IMR-90 (cell line): ENCODE data around the gene PRR20E. TPM values are rescaled to one million over a fixed set of nuclear protein-coding genes. Genes with fewer than 3 reads are reported as not detected.

Experiments
- ATAC-seq: fragments of 200-7000 bp; cut with Tn5 transposase; 2 replicates; pipeline ENCODE4 v1.9.1; 2020; ENCODE audit warnings: low read depth, mild to moderate bottlenecking, moderate library complexity
- BruUV-seq: library from RNA; stranded (reverse); fragments of 400-500 nt; replicated peaks from 2 replicates; lab custom pipeline; 2021; lab: Mats Ljungman, UMichigan
- CTCF ChIA-PET: fragments of 300-600 bp; formaldehyde crosslinking; extraction: SDS; loops from one replicate; lab custom pipeline; 2021; ENCODE audit warnings: antibody characterized with exemption; lab: Yijun Ruan, JAX
- POLR2A ChIA-PET: fragments of 300-600 bp; sonication (Branson Sonifier 250); formaldehyde crosslinking; loops from one replicate; lab custom pipeline; 2022; ENCODE audit warnings: antibody characterized with exemption; ENCODE audit not compliant: unreplicated experiment; lab: Charles Lee
- DNase-seq: peaks from one replicate; pipeline ENCODE4 v3.0.0; 2013
- H2AFZ ChIP-seq: replicated peaks from 2 replicates; pipeline ENCODE3; 2013; ENCODE audit warnings: low read length, mild to moderate bottlenecking; ENCODE audit not compliant: poor library complexity
- H2AK5ac ChIP-seq: 2 replicates; pipeline ENCODE4 v1.6.1; 2013; ENCODE audit warnings: low read depth, low read length, inconsistent platforms
- H2AK9ac ChIP-seq: replicated peaks from 2 replicates; pipeline ENCODE3; 2013; ENCODE audit warnings: mild to moderate bottlenecking, low read depth, low read length, moderate library complexity; ENCODE audit not compliant: poor library complexity
- H2BK120ac ChIP-seq: 2 replicates; pipeline ENCODE4 v1.6.1; 2013; ENCODE audit warnings: low read depth, low read length, inconsistent platforms
- H2BK15ac ChIP-seq: 3 replicates; pipeline ENCODE4 v1.6.1; 2013; ENCODE audit warnings: low read depth, low read length, inconsistent platforms
- H2BK20ac ChIP-seq: 2 replicates; pipeline ENCODE4 v1.6.1; 2013; ENCODE audit warnings: low read depth, mild to moderate bottlenecking, inconsistent platforms, low read length, moderate library complexity
- H2BK5ac ChIP-seq: 2 replicates; pipeline ENCODE4 v1.6.1; 2013; ENCODE audit warnings: mild to moderate bottlenecking, low read depth, low read length, inconsistent platforms; ENCODE audit not compliant: poor library complexity, severe bottlenecking
- H3K14ac ChIP-seq: replicated peaks from 2 replicates; pipeline ENCODE4 v1.6.1; 2013; ENCODE audit warnings: low read depth, low read length, inconsistent platforms
- H3K18ac ChIP-seq: 2 replicates; pipeline ENCODE4 v1.6.1; 2013; ENCODE audit warnings: low read depth, low read length, control low read depth
- H3K23ac ChIP-seq: 2 replicates; pipeline ENCODE4 v1.6.1; 2013; ENCODE audit warnings: low read depth, low read length, inconsistent platforms
- H3K27ac ChIP-seq: 2 replicates; pipeline ENCODE4 v1.5.1; 2013; ENCODE audit warnings: mild to moderate bottlenecking, control low read depth, low read length; ENCODE audit not compliant: insufficient read depth
- H3K27me3 ChIP-seq: 2 replicates; pipeline ENCODE4 v1.6.1; 2013; ENCODE audit warnings: low read length; ENCODE audit not compliant: control insufficient read depth, insufficient read depth
- H3K36me3 ChIP-seq: 2 replicates; pipeline ENCODE4 v1.6.1; 2013; ENCODE audit warnings: low read length, mixed read lengths; ENCODE audit not compliant: control insufficient read depth, insufficient read depth
- H3K4ac ChIP-seq: 2 replicates; pipeline ENCODE4 v1.6.1; 2013; ENCODE audit warnings: low read depth, low read length, inconsistent platforms
- H3K4me1 ChIP-seq: 2 replicates; pipeline ENCODE4 v1.6.1; 2013; ENCODE audit warnings: low read length, mixed read lengths; ENCODE audit not compliant: control insufficient read depth, insufficient read depth
- H3K4me2 ChIP-seq: 2 replicates; pipeline ENCODE4 v1.6.1; 2013; ENCODE audit warnings: low read depth, mild to moderate bottlenecking, control low read depth, low read length, moderate library complexity
- H3K4me3 ChIP-seq: 2 replicates; pipeline ENCODE4 v1.5.1; 2013; ENCODE audit warnings: low read depth, mild to moderate bottlenecking, control low read depth, low read length, moderate library complexity; ENCODE audit not compliant: insufficient read depth
- H3K56ac ChIP-seq: 2 replicates; pipeline ENCODE4 v1.6.1; 2013; ENCODE audit warnings: low read length, inconsistent platforms; ENCODE audit not compliant: insufficient read depth; ENCODE audit errors: extremely low read depth
- H3K79me1 ChIP-seq, 2 experiments: 2 replicates each; pipeline ENCODE4 v1.6.1; 2013; ENCODE audit warnings: low read length in 2 of 2, inconsistent platforms in 1 of 2, low read depth in 1 of 2
- H3K9ac ChIP-seq: 2 replicates; pipeline ENCODE4 v1.6.1; 2013; ENCODE audit warnings: low read depth, low read length, control low read depth
- H3K9me1 ChIP-seq: 2 replicates; pipeline ENCODE4 v1.6.1; 2013; ENCODE audit warnings: low read length, inconsistent platforms; ENCODE audit not compliant: insufficient read depth
- H3K9me3 ChIP-seq: 2 replicates; pipeline ENCODE4 v1.6.1; 2013; ENCODE audit warnings: low read length; ENCODE audit not compliant: control insufficient read depth, insufficient read depth
- H4K20me1 ChIP-seq: 2 replicates; pipeline ENCODE4 v1.6.1; 2013; ENCODE audit warnings: low read length, inconsistent platforms; ENCODE audit not compliant: insufficient read depth
- H4K5ac ChIP-seq: 2 replicates; pipeline ENCODE4 v1.6.1; 2013; ENCODE audit warnings: mild to moderate bottlenecking, low read depth, low read length, control low read depth
- H4K8ac ChIP-seq, 2 experiments: 2 replicates each; pipeline ENCODE4 v1.6.1; 2013; ENCODE audit warnings: low read depth in 2 of 2, low read length in 2 of 2, control low read depth in 1 of 2, inconsistent platforms in 1 of 2
- H4K91ac ChIP-seq: 2 replicates; pipeline ENCODE4 v1.6.1; 2013; ENCODE audit warnings: low read depth, low read length, inconsistent platforms; ENCODE audit not compliant: insufficient read depth
- CEBPB ChIP-seq: IDR thresholded peaks from 2 replicates; pipeline ENCODE4 v1.6.1; 2012; ENCODE audit warnings: low read depth, low read length, improper control_type of control experiment
- MAZ ChIP-seq: IDR thresholded peaks from 2 replicates; pipeline ENCODE4 v1.6.1; 2012; ENCODE audit warnings: low read depth, mild to moderate bottlenecking, low read length, improper control_type of control experiment, moderate library complexity, borderline replicate concordance
- MXI1 ChIP-seq: IDR thresholded peaks from 2 replicates; pipeline ENCODE4 v1.6.1; 2012; ENCODE audit warnings: low read depth, mild to moderate bottlenecking, low read length, moderate library complexity, borderline replicate concordance
- NFE2L2 ChIP-seq: fragments of 150-350 bp; IDR thresholded peaks from 2 replicates; pipeline ENCODE4 v1.6.1; 2016; ENCODE audit warnings: low read depth, mild to moderate bottlenecking, low read length
- POLR2A ChIP-seq: IDR thresholded peaks from 2 replicates; pipeline ENCODE4 v1.6.1; 2012; ENCODE audit warnings: mild to moderate bottlenecking, low read depth, low read length
- RCOR1 ChIP-seq: IDR thresholded peaks from 2 replicates; pipeline ENCODE4 v1.6.1; 2012; ENCODE audit warnings: mild to moderate bottlenecking, low read length, improper control_type of control experiment; ENCODE audit not compliant: insufficient replicate concordance
- RFX5 ChIP-seq: IDR thresholded peaks from 2 replicates; pipeline ENCODE4 v1.8.0; 2012; ENCODE audit warnings: low read depth, mild to moderate bottlenecking, low read length, moderate library complexity
- SMC3 ChIP-seq: fragments of 150-350 bp; IDR thresholded peaks from 2 replicates; pipeline ENCODE4 v1.6.1; 2016; ENCODE audit warnings: low read depth, mild to moderate bottlenecking, antibody characterized with exemption, low read length, moderate library complexity
- USF2 ChIP-seq: fragments of 150-350 bp; IDR thresholded peaks from 2 replicates; pipeline ENCODE4 v1.6.1; 2017; ENCODE audit warnings: mild to moderate bottlenecking, antibody characterized with exemption, low read length, low read depth
- WGBS, 2 experiments: methylation state at CpG; one replicate each; pipeline versions ENCODE4 v1.1.5 to v1.1.7; 2013; ENCODE audit warnings: missing lambda C conversion rate in 2 of 2; ENCODE audit not compliant: insufficient read length in 1 of 2; ENCODE audit errors: extremely low coverage in 2 of 2; 5-methylcytosine and 5-hydroxymethylcytosine counted together
- dilution Hi-C: fragments of 300-500 bp; cut with HindIII; formaldehyde crosslinking; loops from one replicate; pipeline ENCODE4 v1.14.3; 2018; ENCODE audit warnings: low sequenced_read_pairs; ENCODE audit not compliant: unreplicated experiment
- in situ Hi-C: fragments of 300-500 bp; cut with MboI; formaldehyde crosslinking; loops from 3 replicates; pipeline ENCODE4 v1.14.3; 2019; ENCODE audit warnings: low sequenced_read_pairs, inconsistent platforms, mixed read lengths
- intact Hi-C: fragments of 100-400 bp; cut with micrococcal nuclease; formaldehyde crosslinking; loops from 2 replicates; pipeline ENCODE4 v1.10.0; 2022
- polyA plus RNA-seq, 3 experiments: library from polyadenylated mRNA; depleted of rRNA; stranded (reverse); fragments of >200 nt; gene quantifications; 2 replicates each; pipeline ENCODE4 v1.2.3, GENCODE V29; 2012; ENCODE audit warnings: low replicate concordance in 1 of 3
- total RNA-seq: library from RNA; depleted of rRNA; stranded (reverse); fragments of >200 nt; gene quantifications from 2 replicates; pipeline ENCODE4 v1.2.3, GENCODE V29; 2012
- TF ChIP-seq, protein P1 (sequence below): fragments of 150-350 bp; IDR thresholded peaks from 2 replicates; pipeline ENCODE4 v1.6.1; 2016; ENCODE audit warnings: low read depth, mild to moderate bottlenecking, low read length, moderate library complexity, borderline replicate concordance

The PRR20E gene
- total and polyA plus RNA-seq, 2 of the 4 experiments (the other 2 are of a cell fraction): not detected

DNA sequence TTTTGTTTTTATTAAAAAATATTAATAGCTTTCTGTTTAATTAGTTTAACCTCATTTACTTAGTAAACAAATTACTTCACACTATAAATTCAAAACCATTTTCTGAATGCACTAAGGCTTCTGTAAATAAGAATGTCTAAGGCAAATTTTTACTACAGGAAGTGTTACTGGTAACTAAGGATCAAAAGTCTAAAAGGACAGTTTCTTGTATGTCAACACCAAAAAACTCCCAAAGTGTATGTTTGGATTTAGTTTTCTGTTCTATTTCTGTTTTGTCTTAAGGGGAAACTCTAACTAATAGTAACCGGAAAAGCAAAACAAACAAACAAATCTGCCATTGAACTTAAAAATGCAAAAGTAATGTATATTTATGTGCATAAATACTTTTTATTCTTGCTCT lies 24.7 kb downstream of the PRR20E start:
- no peaks in the 10 kb centered on the region for H3K4me1 ChIP-seq
- no peaks in the 10 kb centered on the region for H3K36me3 ChIP-seq
- H4K5ac ChIP-seq: no peak overlapping the region
- no peak overlapping the region for H3K27ac ChIP-seq
- H3K14ac ChIP-seq: no peak overlapping the region
- H2AFZ ChIP-seq: no peak overlapping the region
- no peaks in the 10 kb centered on the region for H3K27me3 ChIP-seq
- H3K9ac ChIP-seq: no peak overlapping the region
- no peak overlapping the region for H3K4me3 ChIP-seq
- H3K4ac ChIP-seq: no peak overlapping the region
- H3K9me1 ChIP-seq: no peaks in the 10 kb centered on the region
- dilution Hi-C loops: no loop called here
- CTCF ChIA-PET: no interaction called here
- H2BK5ac ChIP-seq: no peak overlapping the region
- BruUV-seq: no TSS peak
- in situ Hi-C loops: no loop called here
- DNase-seq (no peak), ATAC-seq (no peak)
- H3K18ac ChIP-seq: no peak overlapping the region
- H2BK20ac ChIP-seq: no peak overlapping the region
- no peak overlapping the region for H2AK5ac ChIP-seq
- TF ChIP-seq MXI1 (no peak), RFX5 (no peak), USF2 (no peak), MAZ (no peak), RCOR1 (no peak), NFE2L2 (no peak), SMC3 (no peak), CEBPB (no peak), POLR2A (no peak)
- TF ChIP-seq, protein P1, sequence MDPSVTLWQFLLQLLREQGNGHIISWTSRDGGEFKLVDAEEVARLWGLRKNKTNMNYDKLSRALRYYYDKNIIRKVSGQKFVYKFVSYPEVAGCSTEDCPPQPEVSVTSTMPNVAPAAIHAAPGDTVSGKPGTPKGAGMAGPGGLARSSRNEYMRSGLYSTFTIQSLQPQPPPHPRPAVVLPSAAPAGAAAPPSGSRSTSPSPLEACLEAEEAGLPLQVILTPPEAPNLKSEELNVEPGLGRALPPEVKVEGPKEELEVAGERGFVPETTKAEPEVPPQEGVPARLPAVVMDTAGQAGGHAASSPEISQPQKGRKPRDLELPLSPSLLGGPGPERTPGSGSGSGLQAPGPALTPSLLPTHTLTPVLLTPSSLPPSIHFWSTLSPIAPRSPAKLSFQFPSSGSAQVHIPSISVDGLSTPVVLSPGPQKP: no peak
- no peak overlapping the region for H2BK120ac ChIP-seq
- no peak overlapping the region for H2BK15ac ChIP-seq
- H3K23ac ChIP-seq: no peak overlapping the region
- POLR2A ChIA-PET: no interaction called here
- no peak overlapping the region for H4K91ac ChIP-seq
- no peaks in the 10 kb centered on the region for H3K79me1 ChIP-seq
- intact Hi-C loops: no loop called here
- no peak overlapping the region for H4K8ac ChIP-seq
- H3K4me2 ChIP-seq: no peak overlapping the region
- no CpG with 5 or more reads among the region's 1 CpG for WGBS, 2 experiments
- no peaks in the 10 kb centered on the region for H4K20me1 ChIP-seq
- no peak overlapping the region for H3K56ac ChIP-seq
- H2AK9ac ChIP-seq: no peak overlapping the region
- H3K9me3 ChIP-seq: no peaks in the 10 kb centered on the region
